Lower leg skin (tissue), 3 donors: ENCODE measurements around the gene PNCK.
"Not testable (repeated sequence)": the region's sequence is repeated elsewhere in the genome, so short reads cannot be mapped to it uniquely, and the experiment has no call there.

Source experiments
- POLR2A ChIP-seq, 2 donors: fragments of 450-650 bp; IDR thresholded peaks; one replicate each; pipeline ENCODE4 v1.6.1; 2016 to 2017; ENCODE audit warnings: antibody characterized with exemption in 2 of 2, mild to moderate bottlenecking in 1 of 2, moderate library complexity in 1 of 2
- TF ChIP-seq, protein P1 (sequence below), 3 donors: fragments of 450-650 bp; IDR thresholded peaks; one replicate each; pipeline ENCODE4 v1.5.1; 2016; ENCODE audit warnings: antibody characterized with exemption in 3 of 3, mild to moderate bottlenecking in 3 of 3, moderate library complexity in 2 of 3

DNA sequence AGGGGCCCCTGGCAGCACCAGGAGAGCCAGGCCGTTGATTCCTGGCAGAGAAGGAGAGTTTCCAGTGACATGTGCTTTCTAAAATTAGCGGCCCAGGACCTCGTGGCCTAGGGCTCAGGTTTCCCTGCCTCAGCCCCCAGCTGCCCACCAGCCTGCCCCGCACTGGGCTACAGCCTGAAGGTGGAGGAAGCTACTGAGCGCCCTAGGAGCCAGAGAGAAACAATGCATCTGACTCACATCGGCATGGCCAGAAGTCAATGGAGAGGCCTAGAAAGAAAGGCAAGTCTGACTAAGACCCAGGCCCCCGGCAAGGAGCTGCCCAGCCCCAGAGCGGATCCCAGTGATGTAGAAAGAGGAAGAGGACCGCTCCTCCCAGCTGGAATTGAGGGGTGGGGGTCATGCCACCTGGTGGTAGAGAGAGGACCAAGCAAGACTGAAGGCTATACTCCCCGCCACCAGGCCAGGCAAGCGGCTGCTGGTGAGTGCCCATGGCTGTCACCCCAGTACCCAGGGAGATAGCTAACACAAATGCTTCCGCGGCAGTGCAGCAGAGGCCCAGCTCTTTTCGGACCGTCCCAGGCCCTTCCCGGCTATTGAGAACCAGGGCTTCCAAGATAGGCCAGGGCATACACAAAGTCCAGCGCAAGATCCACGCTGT is 31.9 kb upstream of the PNCK start:
- TF ChIP-seq POLR2A (IDR thresholded peaks at IDR 0.05): not testable (repeated sequence)
- TF ChIP-seq, protein P1, sequence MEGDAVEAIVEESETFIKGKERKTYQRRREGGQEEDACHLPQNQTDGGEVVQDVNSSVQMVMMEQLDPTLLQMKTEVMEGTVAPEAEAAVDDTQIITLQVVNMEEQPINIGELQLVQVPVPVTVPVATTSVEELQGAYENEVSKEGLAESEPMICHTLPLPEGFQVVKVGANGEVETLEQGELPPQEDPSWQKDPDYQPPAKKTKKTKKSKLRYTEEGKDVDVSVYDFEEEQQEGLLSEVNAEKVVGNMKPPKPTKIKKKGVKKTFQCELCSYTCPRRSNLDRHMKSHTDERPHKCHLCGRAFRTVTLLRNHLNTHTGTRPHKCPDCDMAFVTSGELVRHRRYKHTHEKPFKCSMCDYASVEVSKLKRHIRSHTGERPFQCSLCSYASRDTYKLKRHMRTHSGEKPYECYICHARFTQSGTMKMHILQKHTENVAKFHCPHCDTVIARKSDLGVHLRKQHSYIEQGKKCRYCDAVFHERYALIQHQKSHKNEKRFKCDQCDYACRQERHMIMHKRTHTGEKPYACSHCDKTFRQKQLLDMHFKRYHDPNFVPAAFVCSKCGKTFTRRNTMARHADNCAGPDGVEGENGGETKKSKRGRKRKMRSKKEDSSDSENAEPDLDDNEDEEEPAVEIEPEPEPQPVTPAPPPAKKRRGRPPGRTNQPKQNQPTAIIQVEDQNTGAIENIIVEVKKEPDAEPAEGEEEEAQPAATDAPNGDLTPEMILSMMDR (IDR thresholded peaks at IDR 0.05): not testable (repeated sequence)
